Raji (cell line): ENCODE results near the gene IP6K1.

ENCODE experiments used
- POLR2A ChIP-seq: IDR thresholded peaks from 2 replicates; pipeline ENCODE4 v1.6.1; 2011; ENCODE audit warnings: low read depth, low read length, control low read depth; ENCODE audit not compliant: insufficient read depth

IP6K1 gene

DNA sequence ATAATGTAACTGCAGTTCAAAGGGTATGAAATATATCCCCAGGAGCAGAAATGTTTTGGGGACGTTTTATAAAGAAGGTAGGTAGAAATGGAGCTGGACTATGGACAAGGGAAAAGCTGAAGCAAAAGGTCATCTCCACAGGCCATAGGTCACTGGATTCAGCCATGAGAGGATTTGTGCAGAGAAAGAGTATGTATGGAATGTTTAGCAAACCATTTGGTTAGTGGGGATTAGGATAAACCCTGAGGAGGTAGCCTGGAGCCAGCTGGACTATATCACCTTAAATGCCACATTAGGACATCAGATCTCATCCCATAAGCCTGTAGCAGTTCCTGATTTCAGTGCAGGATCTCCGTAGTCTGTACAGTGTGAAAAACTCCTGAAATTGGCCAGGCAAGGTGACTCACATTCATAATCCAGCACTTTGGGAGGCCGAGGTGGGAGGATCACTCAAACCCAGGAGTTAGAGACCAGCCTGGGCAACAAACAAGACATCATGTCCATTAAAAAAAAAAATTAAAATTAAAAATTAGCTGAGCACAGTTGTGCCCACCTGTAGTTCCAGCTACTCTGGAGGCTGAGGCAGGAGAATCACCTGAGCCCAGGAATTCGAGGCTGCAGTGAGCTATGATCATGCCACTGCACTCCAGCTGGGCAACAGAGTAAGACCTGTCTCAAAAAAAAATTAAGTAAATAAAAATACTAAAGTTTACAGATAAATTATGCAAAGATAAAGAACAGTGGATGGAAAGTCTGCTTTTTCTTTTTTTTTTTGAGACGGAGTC, 4.7 kb downstream of the IP6K1 start:
- TF ChIP-seq POLR2A, result no peak

DNA sequence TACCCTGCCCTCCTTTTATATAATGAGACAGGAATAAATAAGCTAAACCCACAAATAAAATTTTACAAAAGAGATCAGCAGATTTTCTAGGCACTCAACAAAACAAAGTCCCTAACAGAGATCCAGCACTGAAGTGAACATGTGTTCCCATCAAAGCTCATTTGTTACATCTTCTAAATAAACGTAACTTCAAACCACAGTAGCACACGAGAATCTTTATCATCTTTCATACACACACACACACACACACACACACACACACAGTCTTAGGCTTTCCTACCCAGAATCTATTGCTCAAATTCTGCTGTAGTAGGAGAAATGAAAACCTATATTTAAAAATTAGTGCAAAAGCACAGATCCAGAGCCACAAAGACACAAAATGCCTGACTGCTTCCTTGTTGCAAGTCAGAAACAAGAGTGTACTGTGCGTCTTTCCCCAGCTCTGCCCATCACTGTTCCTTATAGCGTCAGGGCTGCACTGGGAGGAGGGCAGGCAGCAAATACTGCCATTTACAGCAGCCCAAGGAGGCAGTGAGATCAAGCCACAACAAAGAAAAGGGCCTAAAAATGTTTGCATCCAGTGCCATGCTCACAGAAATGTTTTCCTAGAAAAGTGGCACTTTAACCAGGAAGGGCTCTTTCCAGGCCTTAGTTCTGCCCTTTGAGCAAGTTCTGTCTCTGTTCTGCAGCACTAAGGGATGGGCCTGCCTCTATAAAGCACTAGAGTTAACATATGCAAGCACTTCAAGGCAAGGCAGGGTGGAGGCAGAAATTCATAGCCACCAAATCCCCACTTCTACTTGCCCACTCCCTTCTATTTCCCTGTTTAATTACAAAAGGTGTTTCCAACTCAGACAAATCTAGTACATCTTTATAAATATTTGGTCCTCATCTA, 6.0 kb downstream of the IP6K1 start:
- TF ChIP-seq POLR2A, result no peak

DNA sequence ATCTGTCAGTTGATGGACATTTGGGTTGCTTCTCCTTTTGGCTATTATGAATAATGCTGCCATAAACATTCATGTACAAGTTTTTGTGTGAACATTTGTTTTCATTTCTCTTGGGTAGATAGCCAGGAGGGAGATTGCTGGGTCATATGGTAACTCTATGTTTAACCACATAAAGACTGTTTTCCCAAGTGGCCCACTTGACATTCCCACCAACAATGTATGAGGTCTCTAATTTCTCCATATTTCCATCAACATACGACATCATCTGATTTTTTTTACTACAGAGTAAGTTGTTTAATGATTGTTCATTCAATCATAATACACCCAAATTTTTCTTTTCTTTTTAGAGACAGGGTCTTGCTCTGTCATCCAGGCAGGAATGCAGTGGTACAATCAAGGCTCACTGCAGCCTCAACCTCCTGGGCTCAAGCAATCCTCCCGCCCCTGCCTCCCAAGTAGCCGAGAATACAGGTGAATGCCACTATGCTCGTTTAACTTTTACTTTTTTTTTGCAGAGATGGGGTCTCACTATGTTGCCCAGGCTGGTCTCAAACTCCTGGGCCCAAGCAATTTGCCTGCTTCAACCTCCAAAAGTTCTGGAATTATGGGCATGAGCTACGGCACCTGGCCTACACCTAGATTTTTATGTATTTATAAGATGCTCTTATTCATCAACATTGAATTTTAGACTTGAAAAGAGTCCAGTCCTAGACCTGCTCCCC, 6.8 kb downstream of the IP6K1 start:
- TF ChIP-seq POLR2A, result no peak

DNA sequence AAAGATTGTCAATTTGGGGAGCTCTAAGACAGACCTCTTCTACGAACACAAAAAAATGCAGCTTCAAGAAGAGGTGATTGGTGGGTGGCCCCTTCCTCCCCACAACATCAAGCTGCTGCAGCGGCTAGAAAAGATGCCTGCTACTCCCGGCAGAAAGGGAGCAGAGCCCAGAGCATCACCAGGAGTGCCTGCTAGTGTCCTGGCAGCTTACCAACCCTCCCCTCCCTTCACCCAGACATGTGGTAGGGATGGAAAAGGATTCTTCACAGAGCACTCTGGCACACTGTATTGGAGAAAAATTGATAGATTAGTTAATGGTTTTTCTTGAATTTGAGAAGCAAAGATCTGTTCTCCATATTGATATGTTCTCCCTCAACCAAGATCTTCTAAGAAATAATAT, 10.8 kb downstream of the IP6K1 start:
- no peak for TF ChIP-seq POLR2A

DNA sequence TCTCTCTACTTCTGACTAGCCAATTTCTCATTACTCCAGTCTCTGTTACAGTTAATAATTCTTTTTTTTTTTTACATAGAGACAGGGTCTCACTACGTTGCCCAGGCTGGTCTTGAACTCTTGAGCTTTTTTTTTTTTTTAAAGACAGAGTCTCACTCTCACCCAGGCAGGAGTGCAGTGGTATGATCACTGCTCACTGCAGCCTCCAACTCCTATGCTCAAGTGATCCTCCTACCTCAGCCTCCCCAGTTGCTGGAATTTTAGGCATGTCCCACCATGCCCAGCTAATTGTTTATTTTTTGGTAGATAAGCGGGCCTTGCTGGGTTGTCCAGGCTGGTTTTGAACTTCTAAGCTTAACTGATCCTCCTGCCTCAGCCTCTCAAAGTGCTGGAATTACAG, 13.6 kb downstream of the IP6K1 start:
- TF ChIP-seq POLR2A, result no peak

DNA sequence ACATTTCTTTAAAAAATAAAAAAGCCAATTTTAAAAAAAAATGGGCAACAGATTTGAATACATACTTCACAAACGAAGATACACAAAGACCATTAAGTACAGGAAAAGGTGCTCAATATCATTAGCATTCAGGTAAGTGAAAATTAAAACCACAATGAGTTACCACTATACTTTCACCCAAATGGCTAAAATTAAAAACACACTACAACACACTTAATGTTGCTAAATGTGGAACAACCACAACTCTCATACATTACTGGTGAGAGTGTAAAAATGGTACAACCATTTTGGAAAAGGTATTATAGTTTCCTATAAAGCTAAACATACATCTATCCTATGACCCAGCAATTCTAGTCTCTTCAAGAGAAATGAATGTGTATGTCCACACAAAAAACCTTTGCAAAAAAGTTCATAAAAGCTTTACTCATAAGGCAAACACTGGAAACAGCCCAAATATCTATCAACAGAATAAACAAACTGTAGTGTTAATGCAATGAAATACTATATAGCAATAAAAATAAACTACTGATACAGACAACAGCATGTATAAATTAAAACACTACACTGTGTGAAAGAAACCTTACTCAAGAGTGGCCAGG, 14.9 kb downstream of the IP6K1 start:
- no peak for TF ChIP-seq POLR2A

DNA sequence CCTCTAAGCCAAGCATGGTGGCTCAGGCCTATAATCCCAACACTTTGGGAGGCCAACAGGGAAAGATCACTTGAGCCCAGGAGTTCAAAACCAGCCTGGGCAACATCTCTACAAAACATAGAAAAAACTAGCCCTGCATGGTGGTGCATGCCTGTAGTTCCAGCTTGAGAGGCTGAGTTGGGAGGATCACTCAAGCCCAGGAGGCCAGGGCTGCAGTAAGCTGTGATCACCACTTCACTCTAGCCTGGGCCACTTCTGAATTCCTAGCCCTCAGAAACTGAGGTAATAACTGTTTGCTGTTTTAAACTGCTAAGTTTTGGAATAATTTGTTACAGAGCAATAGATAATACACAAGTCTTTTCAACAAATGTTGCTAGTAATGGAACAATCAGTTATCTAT, 16.4 kb downstream of the IP6K1 start:
- no peak for TF ChIP-seq POLR2A

DNA sequence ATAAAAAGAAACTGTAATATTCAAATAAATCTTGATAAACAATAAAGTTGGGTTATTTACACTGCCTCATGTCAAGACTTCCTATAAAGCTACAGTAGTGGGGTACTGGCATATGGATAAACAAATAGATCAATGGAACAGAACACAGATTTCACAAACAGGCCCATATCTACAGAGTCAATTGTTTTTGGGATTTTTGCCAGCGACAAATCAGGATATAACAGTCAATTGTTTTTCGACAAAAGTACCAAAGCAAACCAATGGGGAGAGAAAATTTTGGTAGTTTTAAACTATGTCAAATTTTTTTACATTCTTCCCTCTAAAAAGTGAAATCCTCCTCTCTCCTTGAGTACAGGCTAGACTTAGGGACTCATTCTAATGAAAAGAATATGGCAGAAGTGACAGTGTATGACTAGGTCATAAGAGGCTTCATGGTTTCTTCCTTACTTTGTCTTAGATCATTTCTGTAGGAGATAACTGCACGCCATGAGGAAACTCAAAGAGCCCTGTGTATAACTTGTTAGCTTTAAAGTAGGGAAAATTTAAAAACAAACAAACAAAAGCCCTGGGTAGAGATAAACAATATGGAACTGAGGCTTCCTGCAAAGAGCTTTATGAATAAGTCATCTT, 16.9 kb downstream of the IP6K1 start:
- TF ChIP-seq POLR2A, result no peak

DNA sequence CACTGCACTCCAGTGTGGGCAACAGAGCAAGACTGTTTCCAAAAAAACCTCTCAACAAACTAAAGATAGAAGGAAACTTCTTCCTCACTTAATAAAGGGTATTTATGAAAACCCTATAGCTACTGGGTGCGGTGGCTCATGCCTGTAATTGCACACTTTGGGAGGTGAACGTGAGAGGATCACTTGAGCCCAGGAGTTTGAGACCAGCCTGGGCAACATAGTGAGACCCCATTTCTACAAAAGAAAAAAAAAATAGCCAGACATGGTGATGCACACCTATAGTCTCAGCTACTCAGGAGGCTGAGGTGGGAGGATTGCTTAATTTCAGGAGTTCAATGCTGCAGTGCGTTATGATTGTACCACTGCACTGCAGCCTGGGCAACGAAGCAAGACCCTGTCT, 22.4 kb downstream of the IP6K1 start:
- TF ChIP-seq POLR2A, result no peak

DNA sequence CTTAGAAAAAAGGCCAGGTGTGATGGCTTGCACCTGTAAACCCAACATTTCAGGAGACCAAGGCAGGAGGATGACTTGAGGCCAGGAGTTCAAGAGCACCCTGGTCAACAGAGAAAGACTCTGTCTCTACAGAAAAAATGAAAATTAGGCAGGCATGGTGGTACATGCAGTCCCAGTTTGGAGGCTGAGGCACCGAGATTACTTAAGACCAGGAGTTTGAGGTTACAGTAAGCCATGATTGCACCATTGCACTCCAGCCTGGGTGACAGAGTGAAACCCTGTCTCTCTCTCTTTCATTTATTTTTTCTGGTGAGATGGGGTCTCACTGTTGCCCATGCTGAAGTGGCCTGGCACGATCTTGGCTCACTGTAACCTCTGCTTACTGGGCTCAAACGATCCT, 24.7 kb downstream of the IP6K1 start:
- no peak for TF ChIP-seq POLR2A

DNA sequence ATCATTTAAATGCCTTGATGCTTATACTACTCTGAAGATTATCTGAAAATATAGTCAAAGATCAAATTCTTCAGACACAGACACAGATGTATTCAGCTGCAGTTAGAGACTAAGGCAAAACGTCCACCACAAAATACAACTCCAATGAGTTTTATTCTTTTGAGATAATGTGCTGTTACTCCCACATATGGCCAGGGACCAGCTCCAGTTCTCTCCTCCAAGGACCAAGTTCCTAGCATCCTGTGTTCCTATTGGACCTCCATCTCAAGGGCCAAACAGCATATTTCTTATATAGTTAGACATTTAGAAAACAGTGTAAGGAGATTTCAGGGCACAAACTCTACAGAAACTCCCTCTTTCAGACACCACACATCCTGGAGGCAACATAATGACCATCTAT, 27.1 kb downstream of the IP6K1 start:
- TF ChIP-seq POLR2A, result no peak

DNA sequence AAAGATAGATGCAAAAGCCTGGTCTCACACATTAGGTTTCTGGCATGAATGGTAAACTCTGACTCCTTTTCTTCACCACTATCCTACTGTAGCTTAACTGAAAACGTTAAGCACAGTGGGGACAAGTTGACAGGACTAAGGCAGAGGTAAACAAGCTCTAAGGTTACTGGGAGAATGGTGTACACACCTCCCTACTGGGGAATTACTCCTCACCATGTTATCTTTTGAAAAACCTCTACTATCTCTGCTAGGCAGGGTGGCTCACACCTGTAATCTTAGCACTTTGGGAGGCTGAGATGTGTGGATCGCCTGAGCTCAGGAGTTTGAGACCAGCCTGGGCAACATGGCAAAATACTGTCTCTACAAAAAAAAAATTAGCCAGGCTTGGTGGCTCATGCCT, 29.1 kb downstream of the IP6K1 start:
- no peak for TF ChIP-seq POLR2A

DNA sequence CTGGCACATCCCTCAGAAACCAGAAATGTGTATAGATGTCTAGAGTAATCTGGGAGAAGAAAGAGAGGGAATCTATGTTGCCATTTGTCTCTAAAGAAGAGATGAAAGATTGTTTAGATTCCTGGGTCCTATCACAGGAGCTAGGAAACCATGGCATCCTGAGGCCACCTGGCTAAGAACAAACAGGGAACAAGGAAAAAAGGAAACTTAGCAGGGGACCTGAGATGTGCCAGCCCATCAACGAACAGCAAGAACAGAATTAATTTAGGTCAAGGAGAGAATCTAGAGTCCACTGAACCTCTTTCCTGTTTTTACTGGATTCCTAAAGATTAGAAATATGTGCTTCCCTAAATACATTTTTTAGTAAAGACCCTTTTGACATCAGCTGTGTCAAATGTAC, 30.3 kb downstream of the IP6K1 start:
- TF ChIP-seq POLR2A, result no peak

DNA sequence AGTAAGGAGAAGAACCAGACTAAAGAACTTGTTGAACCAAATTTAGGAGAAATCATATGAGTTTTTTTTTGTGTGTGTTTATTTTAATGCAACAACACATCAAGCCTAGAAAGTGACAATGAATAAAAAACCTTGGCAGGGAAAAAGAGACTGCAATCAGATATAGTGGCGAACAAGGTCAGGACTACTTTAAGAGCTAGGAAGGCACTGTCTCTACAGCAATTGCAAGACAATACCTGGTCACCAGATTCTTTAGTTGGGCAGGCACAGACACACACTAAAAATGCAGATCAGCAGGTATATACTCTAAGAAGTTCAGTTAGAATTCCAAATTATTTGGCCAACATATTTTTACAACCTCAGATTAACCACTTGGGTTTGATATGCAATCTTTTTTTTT, 31.8 kb downstream of the IP6K1 start:
- no peak for TF ChIP-seq POLR2A

DNA sequence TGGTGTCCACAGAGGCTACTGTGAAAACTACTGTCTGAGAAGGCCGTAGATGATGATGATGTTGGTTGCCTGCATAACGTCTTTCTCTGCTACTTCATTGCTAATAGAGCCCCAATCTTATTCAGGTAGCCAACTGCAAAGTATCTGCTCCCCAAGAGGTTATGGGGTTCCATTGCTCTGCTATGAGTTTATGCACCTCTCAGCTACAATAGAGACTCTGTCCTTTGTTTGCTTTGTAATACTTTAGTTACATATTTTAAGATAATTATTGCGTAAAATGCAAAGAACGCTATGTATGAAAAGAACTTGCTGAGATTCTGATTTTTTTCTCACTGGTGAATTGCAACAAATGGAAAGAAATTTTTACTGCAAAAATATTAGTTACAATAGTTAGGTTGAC, 34.8 kb downstream of the IP6K1 start:
- TF ChIP-seq POLR2A, result no peak
